ENCODE measurements around the gene TPK1.
"Not testable (repeated sequence)": the region's sequence is repeated elsewhere in the genome, so short reads cannot be mapped to it uniquely, and the experiment has no call there.

Gene TPK1

GRCh38 chr7:144822223-144822622, 13.6 kb downstream of the TPK1 start:
- DNase-seq (ENCODE audit: low read depth) = no peak

GRCh38 chr7:144821067-144821466, 14.8 kb downstream of the TPK1 start:
- DNase-seq (ENCODE audit: low read depth) = no peak

DNA sequence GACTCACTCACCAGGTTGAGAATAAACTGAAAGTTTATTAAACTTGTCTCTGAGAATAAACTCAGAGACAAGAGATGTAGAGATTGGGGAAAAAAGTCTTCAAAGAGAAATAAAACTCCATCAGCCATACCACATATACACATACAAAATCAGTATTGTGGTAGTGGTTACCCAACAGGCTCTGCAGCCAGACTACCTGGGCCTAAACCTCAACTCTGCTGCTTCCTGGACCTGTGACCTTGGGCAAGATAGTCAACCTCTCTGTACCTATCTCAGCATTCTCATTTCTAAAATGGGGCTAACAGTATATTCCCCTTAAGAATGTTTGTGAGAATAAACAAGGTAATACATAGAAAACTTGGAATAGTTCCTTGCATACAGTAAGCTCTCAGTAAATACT, 15.3 kb downstream of the TPK1 start:
- DNase-seq (ENCODE audit: low read depth) = no peak

- no peak for DNase-seq (ENCODE audit: low read depth)
These were observed 16.3 kb downstream of the TPK1 start for GRCh38 chr7:144819566-144819965.

- DNase-seq (ENCODE audit: low read depth) = no peak
These were observed 17.3 kb downstream of the TPK1 start for GRCh38 chr7:144818511-144818910.

GRCh38 chr7:144817001-144817400, 18.9 kb downstream of the TPK1 start:
- DNase-seq (ENCODE audit: low read depth) = no peak

GRCh38 chr7:144814299-144814698, 21.6 kb downstream of the TPK1 start:
- no peak for DNase-seq (ENCODE audit: low read depth)

- DNase-seq (ENCODE audit: low read depth) = no peak
These were observed 23.2 kb downstream of the TPK1 start for GRCh38 chr7:144812379-144813283.

DNA sequence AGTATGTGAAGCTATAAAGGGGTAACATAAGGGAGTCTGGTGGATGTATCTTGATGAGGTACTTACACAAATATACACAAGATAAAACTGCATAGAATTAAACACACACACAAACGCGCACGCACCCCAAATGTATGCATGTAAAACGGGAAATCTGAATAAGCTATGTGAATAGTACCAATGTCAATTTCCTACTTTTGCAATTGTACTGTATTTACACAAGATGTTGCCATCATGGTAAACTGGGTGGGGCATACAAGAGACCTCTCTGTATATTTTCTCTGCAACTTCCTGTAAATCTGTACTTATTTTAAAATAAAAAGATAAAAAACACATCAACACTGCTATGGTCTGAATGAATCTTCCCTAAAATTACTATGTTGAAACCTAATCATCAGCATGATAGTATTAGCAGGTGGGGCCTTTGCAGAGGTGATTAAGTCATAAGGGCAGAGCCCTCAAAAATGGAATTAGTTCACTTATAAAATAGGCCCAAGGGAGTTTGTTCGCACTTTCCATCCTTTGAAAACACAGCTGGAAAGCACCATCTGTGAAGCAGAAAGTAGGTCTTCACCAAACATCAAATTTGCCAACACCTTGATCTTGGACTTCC, 30.1 kb downstream of the TPK1 start:
- DNase-seq (ENCODE audit: low read depth) = no peak

DNA sequence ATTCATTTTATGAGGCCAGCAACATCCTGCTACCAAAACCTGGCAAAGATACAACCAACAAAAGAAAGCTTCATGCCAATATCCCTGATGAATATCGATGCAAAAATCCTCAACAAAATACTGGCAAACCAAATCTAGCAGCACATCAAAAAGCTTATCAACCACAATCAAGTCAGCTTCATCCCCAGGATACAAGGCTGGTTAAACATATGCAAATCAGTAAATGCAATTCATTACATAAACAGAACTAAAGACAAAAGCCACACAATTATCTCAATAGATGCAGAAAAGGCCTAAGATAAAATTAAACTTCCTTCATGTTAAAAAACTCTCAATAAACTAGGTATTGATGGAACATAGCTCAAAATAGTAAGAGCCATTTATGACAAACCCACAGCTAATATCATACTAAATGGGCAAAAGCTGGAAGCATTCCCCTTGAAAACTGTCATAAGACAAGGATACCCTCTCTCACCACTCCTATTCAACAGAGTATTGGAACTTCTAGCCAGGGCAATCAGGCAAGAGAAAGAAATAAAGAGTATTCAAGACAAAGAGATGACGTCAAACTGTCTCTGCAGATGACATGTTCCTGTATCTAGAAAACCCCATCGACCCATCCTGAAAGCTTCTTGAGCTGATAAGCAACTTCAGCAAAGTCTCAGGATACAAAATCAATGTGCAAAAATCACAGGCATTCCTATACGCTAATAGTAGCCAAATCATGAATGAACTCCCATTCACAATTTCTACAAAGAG, 35.0 kb downstream of the TPK1 start:
- DNase-seq (ENCODE audit: low read depth) = not testable (repeated sequence)

DNA sequence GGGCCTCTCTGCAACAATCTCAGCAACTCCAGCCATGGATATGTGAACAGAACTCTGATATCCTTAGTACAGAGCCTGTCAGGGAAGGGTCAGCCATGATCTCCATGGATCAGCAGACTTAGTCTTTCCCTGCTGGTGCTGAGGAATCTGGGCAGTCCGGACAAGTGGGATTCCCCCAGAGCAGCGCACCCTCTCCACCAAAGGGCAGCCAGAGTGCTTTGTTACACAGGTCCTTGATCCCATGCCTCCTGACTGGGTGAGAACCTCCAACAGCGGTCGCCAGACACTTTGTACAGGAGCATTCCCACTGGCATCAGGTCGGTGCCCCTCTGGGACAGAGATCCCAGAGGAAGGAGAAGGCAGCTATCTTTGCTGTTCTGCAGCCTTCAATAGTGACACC, 38.9 kb downstream of the TPK1 start:
- no peak for DNase-seq (ENCODE audit: low read depth)

- no peak for DNase-seq (ENCODE audit: low read depth)
These were observed 43.8 kb downstream of the TPK1 start for GRCh38 chr7:144792050-144792449.

DNA sequence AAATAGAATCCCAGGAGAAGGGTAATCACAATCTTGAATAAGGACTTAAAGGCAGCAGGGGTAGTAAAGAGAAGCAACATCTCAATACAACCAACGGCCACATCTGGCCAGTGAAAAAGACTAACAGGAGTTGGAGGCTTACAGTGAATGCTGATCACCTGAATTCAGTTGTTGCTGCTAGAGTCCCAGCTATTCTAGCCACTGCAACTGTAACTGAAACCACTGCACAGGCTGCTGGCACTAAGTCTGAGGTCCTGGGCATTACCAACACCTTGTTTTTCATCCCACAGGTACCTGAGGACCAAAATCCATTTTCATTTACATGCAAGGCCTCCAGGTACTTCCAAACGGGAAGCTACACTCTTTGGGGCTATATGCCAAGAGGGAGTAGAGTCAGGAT, 44.4 kb downstream of the TPK1 start:
- DNase-seq (ENCODE audit: low read depth) = no peak

DNA sequence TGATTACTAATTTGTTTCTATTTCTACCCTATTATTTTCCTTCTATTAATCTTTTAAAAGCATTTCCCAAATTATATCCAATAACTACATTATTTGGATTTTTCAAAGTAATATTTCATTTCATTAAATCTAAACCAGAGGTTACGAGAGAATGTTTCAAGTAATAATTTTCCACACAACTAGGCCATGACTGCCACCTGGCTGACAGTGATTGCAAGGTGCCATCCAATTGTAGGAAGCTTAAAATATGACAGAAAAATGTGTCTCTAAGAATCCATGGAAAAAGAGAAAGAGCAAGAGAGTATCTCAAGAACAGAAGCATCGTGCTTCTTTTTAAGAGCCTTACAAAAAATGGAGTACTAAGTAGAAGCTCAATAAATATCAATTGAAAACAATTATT, 48.7 kb downstream of the TPK1 start:
- DNase-seq (ENCODE audit: low read depth) = no peak

GRCh38 chr7:144786522-144786921, 49.3 kb downstream of the TPK1 start:
- no peak for DNase-seq (ENCODE audit: low read depth)

GRCh38 chr7:144786079-144786478, 49.8 kb downstream of the TPK1 start:
- DNase-seq (ENCODE audit: low read depth) = no peak

DNA sequence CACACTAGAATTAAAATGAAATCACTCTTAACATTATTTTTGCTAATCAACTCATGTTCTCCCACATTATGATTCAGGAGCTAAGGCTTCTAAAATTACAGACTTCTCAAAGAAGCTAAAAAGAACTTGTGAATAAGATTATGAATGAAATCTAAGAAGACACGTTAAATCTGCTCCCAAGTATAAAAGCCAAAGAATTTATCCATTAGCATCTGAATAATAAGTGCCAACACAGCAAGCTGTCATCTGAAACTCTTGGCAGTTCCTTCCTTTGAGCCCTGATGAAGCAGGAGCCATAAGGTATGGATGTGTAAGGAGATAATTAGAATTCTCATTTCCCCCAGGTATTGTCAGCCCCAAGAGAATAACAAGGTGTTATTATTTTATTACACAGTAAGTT, 50.3 kb downstream of the TPK1 start:
- no peak for DNase-seq (ENCODE audit: low read depth)

- no peak for DNase-seq (ENCODE audit: low read depth)
These were observed 50.9 kb downstream of the TPK1 start for GRCh38 chr7:144784943-144785342.

DNA sequence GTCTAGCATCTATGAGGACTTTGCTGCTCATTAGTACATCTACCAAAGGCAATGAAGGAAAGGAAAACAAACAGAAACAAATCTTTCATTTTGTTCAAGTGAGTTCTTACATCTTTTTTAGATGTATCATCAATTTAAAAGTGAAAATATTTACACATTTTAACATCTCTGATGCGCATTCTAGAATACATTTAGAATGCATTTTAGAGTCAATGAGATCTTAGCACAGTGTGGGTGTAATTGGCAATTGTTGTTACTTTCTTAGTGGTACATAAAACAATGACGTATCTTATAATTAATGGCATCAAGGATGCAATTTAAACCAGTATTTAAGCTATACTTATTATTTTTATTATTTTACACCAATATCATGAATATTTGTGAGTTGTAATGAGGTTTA, 51.4 kb downstream of the TPK1 start:
- DNase-seq (ENCODE audit: low read depth) = no peak

GRCh38 chr7:144782883-144783282, 53.0 kb downstream of the TPK1 start:
- DNase-seq (ENCODE audit: low read depth) = no peak

DNA sequence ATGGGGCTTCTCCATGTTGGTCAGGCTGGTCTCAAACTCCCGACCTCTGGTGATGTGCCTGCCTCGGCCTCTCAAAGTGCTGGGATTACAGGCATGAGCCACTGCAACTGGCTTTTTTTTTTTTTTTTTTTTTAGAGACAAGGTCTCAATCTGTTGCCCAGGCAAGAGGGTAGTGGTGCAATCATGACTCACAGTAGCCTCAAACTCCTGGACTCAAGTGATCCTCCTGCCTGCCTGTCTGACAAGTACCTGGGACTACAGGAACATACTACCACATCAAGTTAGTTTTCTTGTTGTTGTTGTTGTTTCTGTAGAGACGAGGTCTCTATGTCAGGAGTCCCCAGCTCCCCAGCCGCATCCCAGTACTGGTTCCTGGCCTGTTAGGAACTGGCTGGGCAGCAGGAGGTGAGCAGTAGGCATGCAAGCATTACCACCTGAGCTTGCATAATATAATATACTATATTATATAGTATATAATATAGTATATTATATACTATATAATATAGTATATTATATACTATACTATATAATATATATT, 55.7 kb downstream of the TPK1 start:
- no peak for DNase-seq (ENCODE audit: low read depth)

DNA sequence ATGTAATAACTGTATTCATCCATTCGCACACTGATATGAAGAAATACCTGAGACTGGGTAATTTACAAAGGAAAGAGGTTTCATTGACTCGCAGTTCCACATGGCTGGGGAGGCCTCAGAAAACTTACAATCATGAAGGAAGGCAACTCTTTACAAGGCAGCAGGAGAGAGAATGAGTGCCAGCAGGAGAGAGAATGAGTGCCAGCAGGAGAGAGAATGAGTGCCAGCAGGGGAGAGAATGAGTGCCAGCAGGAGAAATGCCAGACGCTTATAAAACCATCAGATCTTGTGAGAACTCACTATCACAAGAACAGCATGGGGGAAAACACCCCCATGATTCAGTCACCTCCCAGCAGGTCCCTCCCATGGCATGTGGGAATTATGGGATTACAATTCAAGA, 58.0 kb downstream of the TPK1 start:
- not testable (repeated sequence) for DNase-seq (ENCODE audit: low read depth)

Measured in ELR (cell line).